ENCODE measurements around the gene RFC4.
A peak's percentile ranks its signal among the peaks of the same experiment; 100 is the strongest.
"Not testable (repeated sequence)": the region's sequence is repeated elsewhere in the genome, so short reads cannot be mapped to it uniquely, and the experiment has no call there.

Gene RFC4

GRCh38 chr3:186806089-186807055 lies at the start of gene RFC4:
Gene RFC4, minus strand, starts transcription at chr3:186806482. Its CDS starts 1,769 bp downstream, at chr3:186804713.
- DNase-seq: peak; percentile 80

- no peak for DNase-seq
Measured at GRCh38 chr3:186854954-186855353, 48.7 kb upstream of the RFC4 start.

- no peak for DNase-seq
Measured at GRCh38 chr3:186854146-186854545, 47.9 kb upstream of the RFC4 start.

- no peak for DNase-seq
Measured at GRCh38 chr3:186852994-186853393, 46.7 kb upstream of the RFC4 start.

GRCh38 chr3:186851835-186852234 lies 45.6 kb upstream of the RFC4 start:
- DNase-seq: not testable (repeated sequence)

GRCh38 chr3:186849374-186849975 lies 43.2 kb upstream of the RFC4 start:
- no peak for DNase-seq

GRCh38 chr3:186847437-186847836 lies 41.2 kb upstream of the RFC4 start:
- no peak for DNase-seq

- DNase-seq: no peak
Measured at GRCh38 chr3:186845756-186846155, 39.5 kb upstream of the RFC4 start.

GRCh38 chr3:186844908-186845307 lies 38.6 kb upstream of the RFC4 start:
- DNase-seq: no peak

- no peak for DNase-seq
Measured at GRCh38 chr3:186843039-186843432, 36.8 kb upstream of the RFC4 start.

GRCh38 chr3:186842426-186843038 lies 36.2 kb upstream of the RFC4 start, which contains the start of gene ADIPOQ:
Gene ADIPOQ, plus strand, starts transcription at chr3:186842710. Its CDS starts 10,349 bp downstream, at chr3:186853059.
- no peak for DNase-seq

GRCh38 chr3:186841620-186842019 lies 35.3 kb upstream of the RFC4 start:
- DNase-seq: no peak

GRCh38 chr3:186839874-186840641 lies 33.8 kb upstream of the RFC4 start:
- DNase-seq: no peak

GRCh38 chr3:186832276-186832675 lies 26.0 kb upstream of the RFC4 start:
- DNase-seq: no peak

- no peak for DNase-seq
Measured at GRCh38 chr3:186831798-186832197, 25.5 kb upstream of the RFC4 start.

GRCh38 chr3:186828340-186828739 lies 22.1 kb upstream of the RFC4 start:
- DNase-seq: no peak

GRCh38 chr3:186826976-186827857 lies 20.9 kb upstream of the RFC4 start:
- DNase-seq: peak; percentile 71

- DNase-seq: no peak
Measured at GRCh38 chr3:186826410-186826975, 20.2 kb upstream of the RFC4 start.

- no peak for DNase-seq
Measured at GRCh38 chr3:186825872-186826409, 19.7 kb upstream of the RFC4 start.

GRCh38 chr3:186825294-186825821 lies 19.1 kb upstream of the RFC4 start:
- DNase-seq: no peak

All from activated T-cell treated with anti-CD3 and anti-CD28 coated beads for 4 hours (primary cell).